HepG2 (cell line): ENCODE measurements around the gene THOP1. TPM values are rescaled to one million over a fixed set of nuclear protein-coding genes. Genes with fewer than 3 reads are reported as not detected.
A peak's percentile ranks its signal among the peaks of the same experiment; 100 is the strongest.

Experiments used
- ATM ChIP-seq: fragments of 450-650 bp; IDR thresholded peaks from 2 replicates; pipeline ENCODE4 v1.7.1; 2017; ENCODE audit warnings: mild to moderate bottlenecking, borderline replicate concordance
- CEBPZ ChIP-seq: IDR thresholded peaks from 2 replicates; pipeline ENCODE4 v1.6.1; 2012; ENCODE audit warnings: low read length, improper control_type of control experiment
- ELF3 ChIP-seq: IDR thresholded peaks from 2 replicates; pipeline ENCODE4 v1.6.1; 2016; ENCODE audit warnings: missing genetic modification reagents, missing compliant biosample characterization
- FOXP1 ChIP-seq, 2 experiments: fragments of 450-650 bp in 1 of 2; IDR thresholded peaks; 2 replicates each; pipeline ENCODE4 v1.6.1; 2017 to 2018; ENCODE audit warnings: antibody characterized with exemption in 1 of 2
- GLI4 ChIP-seq: sonication (generic); formaldehyde crosslinking; IDR thresholded peaks from 2 replicates; pipeline ENCODE4 v1.5.1; 2020; ENCODE audit warnings: missing genetic modification reagents, mild to moderate bottlenecking, moderate library complexity, borderline replicate concordance
- HNRNPK ChIP-seq: fragments of 200-400 bp; formaldehyde crosslinking; IDR thresholded peaks from 2 replicates; pipeline ENCODE4 v1.6.1; 2018; ENCODE audit warnings: low read length, low read depth, moderate library complexity, mild to moderate bottlenecking; ENCODE audit not compliant: poor library complexity, severe bottlenecking
- KLF16 ChIP-seq, 2 experiments: sonication (generic) in 1 of 2; formaldehyde crosslinking in 1 of 2; IDR thresholded peaks; 2 replicates each; pipeline versions ENCODE4 v1.6.1 to v1.8.0; 2016 to 2023; ENCODE audit warnings: missing genetic modification reagents in 2 of 2, missing compliant biosample characterization in 1 of 2
- MLXIP ChIP-seq: sonication (generic); formaldehyde crosslinking; IDR thresholded peaks from 2 replicates; pipeline ENCODE4 v1.9.0; 2021; ENCODE audit warnings: missing genetic modification reagents, borderline replicate concordance
- MXI1 ChIP-seq: IDR thresholded peaks from 3 replicates; pipeline ENCODE4 v1.6.1; 2012; ENCODE audit warnings: low read depth, low read length, inconsistent platforms, borderline replicate concordance
- REPIN1 ChIP-seq: sonication (generic); formaldehyde crosslinking; IDR thresholded peaks from 2 replicates; pipeline ENCODE4 v1.8.0; 2022; ENCODE audit warnings: missing genetic modification reagents, low read depth, mild to moderate bottlenecking, borderline replicate concordance
- SRSF1 ChIP-seq: fragments of 200-400 bp; formaldehyde crosslinking; optimal IDR thresholded peaks from 2 replicates; pipeline ENCODE3; 2017; ENCODE audit warnings: mild to moderate bottlenecking, low read depth, low read length, moderate library complexity
- TERF1 ChIP-seq: sonication (generic); formaldehyde crosslinking; IDR thresholded peaks from 2 replicates; pipeline ENCODE4 v1.8.0; 2022; ENCODE audit warnings: mild to moderate bottlenecking, missing genetic modification reagents, moderate library complexity
- ZFP41 ChIP-seq: sonication (generic); formaldehyde crosslinking; IDR thresholded peaks from 2 replicates; pipeline ENCODE4 v1.4.0; 2020; ENCODE audit warnings: mild to moderate bottlenecking, missing genetic modification reagents, borderline replicate concordance
- ZNF251 ChIP-seq: sonication (generic); formaldehyde crosslinking; IDR thresholded peaks from 2 replicates; pipeline ENCODE4 v1.9.0; 2021; ENCODE audit warnings: mild to moderate bottlenecking, missing genetic modification reagents
- ZNF33A ChIP-seq: sonication (generic); formaldehyde crosslinking; IDR thresholded peaks from 2 replicates; pipeline ENCODE4 v1.5.1; 2020; ENCODE audit warnings: missing genetic modification reagents, mild to moderate bottlenecking, moderate library complexity, borderline replicate concordance
- ZNF841 ChIP-seq: sonication (generic); formaldehyde crosslinking; IDR thresholded peaks from 2 replicates; pipeline ENCODE4 v1.8.1; 2023; ENCODE audit warnings: missing genetic modification reagents, borderline replicate concordance
- polyA plus RNA-seq, 8 experiments: library from polyadenylated mRNA; depleted of rRNA in 3 of 8; stranded (reverse) in 7 of 8; unstranded in 1 of 8; fragments of >200 nt; fragmentation: Illumina TruSeq in 4 of 8; extraction: Trizol in 4 of 8; gene quantifications; 2 replicates each; pipeline versions ENCODE4 v1.2.1 to v1.2.3, GENCODE V29; 2011 to 2016; ENCODE audit warnings: low read depth in 4 of 8, missing spikeins in 1 of 8, mixed read lengths in 1 of 8; ENCODE audit not compliant: insufficient read depth in 1 of 8
- total RNA-seq, 5 experiments: library from RNA; depleted of rRNA; stranded (reverse); fragments of >200 nt; fragmentation: Illumina TruSeq; extraction: Trizol; gene quantifications; 2 replicates each; pipeline ENCODE4 v1.2.3, GENCODE V29; 2016; ENCODE audit warnings: low read depth in 1 of 5
- TF ChIP-seq, protein P1 (sequence below): sonication (generic); formaldehyde crosslinking; IDR thresholded peaks from 2 replicates; pipeline ENCODE4 v1.4.0; 2020; ENCODE audit warnings: mild to moderate bottlenecking, missing genetic modification reagents

THOP1 gene
- total and polyA plus RNA-seq, 2 of the 13 experiments (the other 11 are each of a cell fraction or from before 2014, with no cell fraction given), result 74.4 to 116 TPM

GRCh38 chr19:2790557-2791271 is 5.4 kb downstream of the THOP1 start (continued):
- no peak for TF ChIP-seq TERF1
- TF ChIP-seq KLF16 (CRISPR knock-in tag; IDR thresholded peaks at IDR 0.05), result peak in 1 of 2 experiments; percentile 75; a peak in 2 of 4 replicates
- no peak for TF ChIP-seq ATM
- TF ChIP-seq REPIN1 (CRISPR knock-in tag), result peak; percentile 72; the same call in 1 of the 2 replicates
- no peak for TF ChIP-seq SRSF1
- TF ChIP-seq ZFP41, result no peak
- TF ChIP-seq ZNF841, result no peak
- no peak for TF ChIP-seq MLXIP (CRISPR knock-in tag)
- TF ChIP-seq ELF3 (CRISPR knock-in tag), result peak; percentile 69; the same call in 1 of the 2 replicates
- no peak for TF ChIP-seq ZNF33A (CRISPR knock-in tag)
- TF ChIP-seq, protein P1, sequence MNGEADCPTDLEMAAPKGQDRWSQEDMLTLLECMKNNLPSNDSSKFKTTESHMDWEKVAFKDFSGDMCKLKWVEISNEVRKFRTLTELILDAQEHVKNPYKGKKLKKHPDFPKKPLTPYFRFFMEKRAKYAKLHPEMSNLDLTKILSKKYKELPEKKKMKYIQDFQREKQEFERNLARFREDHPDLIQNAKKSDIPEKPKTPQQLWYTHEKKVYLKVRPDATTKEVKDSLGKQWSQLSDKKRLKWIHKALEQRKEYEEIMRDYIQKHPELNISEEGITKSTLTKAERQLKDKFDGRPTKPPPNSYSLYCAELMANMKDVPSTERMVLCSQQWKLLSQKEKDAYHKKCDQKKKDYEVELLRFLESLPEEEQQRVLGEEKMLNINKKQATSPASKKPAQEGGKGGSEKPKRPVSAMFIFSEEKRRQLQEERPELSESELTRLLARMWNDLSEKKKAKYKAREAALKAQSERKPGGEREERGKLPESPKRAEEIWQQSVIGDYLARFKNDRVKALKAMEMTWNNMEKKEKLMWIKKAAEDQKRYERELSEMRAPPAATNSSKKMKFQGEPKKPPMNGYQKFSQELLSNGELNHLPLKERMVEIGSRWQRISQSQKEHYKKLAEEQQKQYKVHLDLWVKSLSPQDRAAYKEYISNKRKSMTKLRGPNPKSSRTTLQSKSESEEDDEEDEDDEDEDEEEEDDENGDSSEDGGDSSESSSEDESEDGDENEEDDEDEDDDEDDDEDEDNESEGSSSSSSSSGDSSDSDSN (CRISPR knock-in tag), result no peak; the same call in 1 of the 2 replicates
- TF ChIP-seq CEBPZ, result no peak
- no peak for TF ChIP-seq FOXP1 (IDR thresholded peaks at IDR 0.05)
- peak; percentile 58 for TF ChIP-seq FOXP1 (CRISPR knock-in tag; IDR thresholded peaks at IDR 0.05)
- peak; percentile 28; the same call in 1 of the 3 replicates for TF ChIP-seq MXI1
- no peak for TF ChIP-seq GLI4
- TF ChIP-seq HNRNPK, result no peak
- no peak for TF ChIP-seq ZNF251 (CRISPR knock-in tag)
